GM12878 (cell line): ENCODE measurements around the gene VASH2. TPM values are rescaled to one million over a fixed set of nuclear protein-coding genes. Genes with fewer than 3 reads are reported as not detected.

ENCODE experiments used
- CHD2 ChIP-seq: IDR thresholded peaks from 2 replicates; pipeline ENCODE4 v1.6.1; 2011; ENCODE audit warnings: low read depth, low read length, improper control_type of control experiment, borderline replicate concordance
- CREB1 ChIP-seq: IDR thresholded peaks from 2 replicates; pipeline ENCODE4 v1.6.1; 2012; ENCODE audit warnings: low read depth, mild to moderate bottlenecking, inconsistent platforms
- EGR1 ChIP-seq, 2 experiments: IDR thresholded peaks; 1 replicate in 1 of 2; 2 replicates in 1 of 2; pipeline ENCODE4 v1.6.1; 2011 to 2012; ENCODE audit warnings: low read depth in 2 of 2, low read length in 2 of 2, borderline replicate concordance in 1 of 2, mild to moderate bottlenecking in 1 of 2, moderate library complexity in 1 of 2
- FOS ChIP-seq: IDR thresholded peaks from 3 replicates; pipeline ENCODE4 v1.6.1; 2011; ENCODE audit warnings: borderline replicate concordance; ENCODE audit not compliant: insufficient read length; ENCODE audit errors: extremely low read depth
- GATAD2B ChIP-seq: fragments of 450-650 bp; conservative IDR thresholded peaks from 2 replicates; pipeline ENCODE4 v1.6.1; 2017; ENCODE audit warnings: low read depth, mild to moderate bottlenecking, moderate library complexity
- IKZF1 ChIP-seq: fragments of 450-650 bp; conservative IDR thresholded peaks from 2 replicates; pipeline ENCODE4 v1.6.1; 2017; ENCODE audit warnings: antibody characterized with exemption, mild to moderate bottlenecking
- MXI1 ChIP-seq: fragments of 150-350 bp; IDR thresholded peaks from 2 replicates; pipeline ENCODE4 v1.6.1; 2011; ENCODE audit warnings: low read depth, mild to moderate bottlenecking, inconsistent platforms, low read length, improper control_type of control experiment
- NBN ChIP-seq: fragments of 450-650 bp; IDR thresholded peaks from 2 replicates; pipeline ENCODE4 v1.6.1; 2016
- NFYB ChIP-seq: IDR thresholded peaks from 2 replicates; pipeline ENCODE4 v1.6.1; 2011; ENCODE audit warnings: low read depth, mild to moderate bottlenecking, low read length, improper control_type of control experiment, moderate library complexity; ENCODE audit not compliant: insufficient read depth
- NRF1 ChIP-seq: conservative IDR thresholded peaks from 2 replicates; pipeline ENCODE4 v1.6.1; 2011; ENCODE audit warnings: mild to moderate bottlenecking, low read depth, low read length, improper control_type of control experiment
- POLR2A ChIP-seq: IDR thresholded peaks from 2 replicates; pipeline ENCODE4 v1.6.1; 2011; ENCODE audit warnings: low read depth, mild to moderate bottlenecking, low read length
- POLR2AphosphoS5 ChIP-seq: IDR thresholded peaks from 2 replicates; pipeline ENCODE4 v1.6.1; 2011; ENCODE audit warnings: mild to moderate bottlenecking, low read length, inconsistent platforms
- RAD21 ChIP-seq: IDR thresholded peaks from 2 replicates; pipeline ENCODE4 v1.6.1; 2011; ENCODE audit warnings: mild to moderate bottlenecking, low read depth, low read length, moderate library complexity; ENCODE audit not compliant: insufficient read depth
- RCOR1 ChIP-seq: conservative IDR thresholded peaks from 2 replicates; pipeline ENCODE4 v1.6.1; 2012; ENCODE audit warnings: low read depth, low read length, improper control_type of control experiment
- RFX5 ChIP-seq: IDR thresholded peaks from 2 replicates; pipeline ENCODE4 v1.6.1; 2011; ENCODE audit warnings: low read depth, low read length, improper control_type of control experiment
- SMARCA5 ChIP-seq: fragments of 450-650 bp; IDR thresholded peaks from 2 replicates; pipeline ENCODE4 v1.6.1; 2017; ENCODE audit warnings: mild to moderate bottlenecking
- SMC3 ChIP-seq: IDR thresholded peaks from 2 replicates; pipeline ENCODE4 v1.6.1; 2011; ENCODE audit warnings: low read length, improper control_type of control experiment, borderline replicate concordance
- SP1 ChIP-seq: IDR thresholded peaks from one replicate; pipeline ENCODE4 v1.6.1; 2011; ENCODE audit warnings: low read depth, low read length
- SREBF2 ChIP-seq: IDR thresholded peaks from 2 replicates; pipeline ENCODE4 v1.6.1; 2012; ENCODE audit warnings: mild to moderate bottlenecking, low read length
- YBX1 ChIP-seq: fragments of 450-650 bp; IDR thresholded peaks from 2 replicates; pipeline ENCODE4 v1.6.1; 2016; ENCODE audit warnings: antibody characterized with exemption
- polyA plus RNA-seq, 11 experiments: library from polyadenylated mRNA; depleted of rRNA in 4 of 11; unstranded in 6 of 11; stranded (reverse) in 5 of 11; fragments of >200 nt; fragmentation: Nextera tagmentation in 4 of 11; fragmentation: Illumina TruSeq in 1 of 11; extraction: Ambion mirVana in 4 of 11; extraction: Trizol in 1 of 11; gene quantifications; 1 replicate in 1 of 11; 2 replicates in 10 of 11; pipeline versions ENCODE4 v1.2.1 to v1.2.3, GENCODE V29; 2011 to 2016; ENCODE audit warnings: inconsistent platforms in 2 of 11, missing spikeins in 2 of 11, low read depth in 1 of 11
- total RNA-seq, 4 experiments: library from RNA; depleted of rRNA in 3 of 4; stranded (reverse); fragments of >200 nt in 3 of 4; fragmentation: Illumina TruSeq in 1 of 4; extraction: Trizol in 1 of 4; gene quantifications; 2 replicates each; pipeline versions ENCODE4 v1.2.1 to v1.2.3, GENCODE V29; 2013 to 2021
- TF ChIP-seq, protein P1 (sequence below): fragments of 450-650 bp; IDR thresholded peaks from 2 replicates; pipeline ENCODE4 v1.6.1; 2017; ENCODE audit warnings: low read depth, mild to moderate bottlenecking, moderate library complexity
- TF ChIP-seq, protein P2 (sequence below): IDR thresholded peaks from 2 replicates; pipeline ENCODE4 v1.6.1; 2012; ENCODE audit warnings: low read depth, low read length, improper control_type of control experiment
- TF ChIP-seq, protein P3 (sequence below): fragments of 450-650 bp; IDR thresholded peaks from 2 replicates; pipeline ENCODE4 v1.6.1; 2017; ENCODE audit warnings: mild to moderate bottlenecking, moderate library complexity
- TF ChIP-seq, protein P4 (sequence below): IDR thresholded peaks from 2 replicates; pipeline ENCODE4 v1.6.1; 2012; ENCODE audit warnings: low read depth, low read length, improper control_type of control experiment

The VASH2 gene
- total and polyA plus RNA-seq, 10 of the 15 experiments (the other 5 are each of a cell fraction or from before 2014, with no cell fraction given): 5.4 to 29.7 (median 21.7) TPM

DNA sequence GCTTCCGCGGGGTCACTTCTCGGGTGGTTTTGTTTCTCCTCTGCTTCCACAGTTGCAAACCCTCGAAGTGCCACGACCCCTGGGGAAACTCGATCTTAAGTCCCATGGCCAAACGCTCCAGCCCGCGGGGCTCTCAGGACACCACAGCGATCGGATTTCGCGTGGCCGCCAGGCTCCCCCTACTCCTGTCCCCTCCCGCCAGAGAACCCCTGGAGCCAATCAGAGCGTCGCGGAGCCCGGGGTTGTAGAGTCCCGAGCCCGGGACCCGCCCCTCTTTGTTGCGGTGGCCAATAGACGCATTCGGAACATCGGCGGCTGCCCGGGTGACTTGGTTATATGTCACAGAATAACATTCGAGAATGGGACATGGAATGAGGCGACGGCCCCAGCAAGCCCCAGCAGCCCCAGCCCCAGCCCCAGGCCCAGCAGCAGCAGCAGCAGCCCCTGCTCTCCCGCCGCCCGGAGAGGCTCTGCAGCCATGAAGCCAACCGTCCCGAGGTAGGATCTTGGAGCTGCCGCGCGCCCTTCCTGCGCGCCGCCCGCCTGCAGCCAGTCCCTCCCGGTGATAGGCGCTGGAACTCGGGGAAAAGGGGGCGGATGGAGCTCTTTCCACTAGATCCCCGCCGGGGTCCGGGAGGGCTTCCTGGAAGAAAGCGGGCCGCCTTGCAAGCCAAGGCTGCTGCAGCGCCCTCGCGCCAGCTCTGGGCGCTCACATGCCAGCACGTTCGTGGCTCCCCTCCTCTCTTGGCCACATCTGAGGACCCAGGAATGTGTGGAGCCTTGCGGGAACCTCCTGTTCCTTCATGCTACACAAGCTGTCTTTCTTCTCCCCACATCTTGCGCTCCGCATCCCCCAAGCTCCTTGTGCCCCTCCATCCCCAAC, at the start of gene VASH2 (continued):
- peak; percentile 71; the same call in 1 of the 2 replicates for TF ChIP-seq MXI1
- TF ChIP-seq IKZF1: peak; percentile 50
- no peak for TF ChIP-seq NRF1
- TF ChIP-seq RAD21: no peak
- peak; percentile 40; the same call in 1 of the 2 replicates for TF ChIP-seq SMARCA5
- peak; percentile 86 for TF ChIP-seq SP1
- peak; percentile 31 for TF ChIP-seq FOS
- peak; percentile 36; the same call in 1 of the 2 replicates for TF ChIP-seq CHD2
- TF ChIP-seq POLR2AphosphoS5: peak; percentile 66; the same call in 1 of the 2 replicates
- peak; percentile 93 for TF ChIP-seq NFYB
- no peak for TF ChIP-seq YBX1
- TF ChIP-seq, protein P1, sequence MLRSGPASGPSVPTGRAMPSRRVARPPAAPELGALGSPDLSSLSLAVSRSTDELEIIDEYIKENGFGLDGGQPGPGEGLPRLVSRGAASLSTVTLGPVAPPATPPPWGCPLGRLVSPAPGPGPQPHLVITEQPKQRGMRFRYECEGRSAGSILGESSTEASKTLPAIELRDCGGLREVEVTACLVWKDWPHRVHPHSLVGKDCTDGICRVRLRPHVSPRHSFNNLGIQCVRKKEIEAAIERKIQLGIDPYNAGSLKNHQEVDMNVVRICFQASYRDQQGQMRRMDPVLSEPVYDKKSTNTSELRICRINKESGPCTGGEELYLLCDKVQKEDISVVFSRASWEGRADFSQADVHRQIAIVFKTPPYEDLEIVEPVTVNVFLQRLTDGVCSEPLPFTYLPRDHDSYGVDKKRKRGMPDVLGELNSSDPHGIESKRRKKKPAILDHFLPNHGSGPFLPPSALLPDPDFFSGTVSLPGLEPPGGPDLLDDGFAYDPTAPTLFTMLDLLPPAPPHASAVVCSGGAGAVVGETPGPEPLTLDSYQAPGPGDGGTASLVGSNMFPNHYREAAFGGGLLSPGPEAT: no peak
- TF ChIP-seq NBN: 0 out of 2 replicates have a peak, but pooled peaks have one; percentile 25
- TF ChIP-seq RCOR1: peak; percentile 27; the same call in 1 of the 2 replicates
- TF ChIP-seq SMC3: no peak
- TF ChIP-seq, protein P2, sequence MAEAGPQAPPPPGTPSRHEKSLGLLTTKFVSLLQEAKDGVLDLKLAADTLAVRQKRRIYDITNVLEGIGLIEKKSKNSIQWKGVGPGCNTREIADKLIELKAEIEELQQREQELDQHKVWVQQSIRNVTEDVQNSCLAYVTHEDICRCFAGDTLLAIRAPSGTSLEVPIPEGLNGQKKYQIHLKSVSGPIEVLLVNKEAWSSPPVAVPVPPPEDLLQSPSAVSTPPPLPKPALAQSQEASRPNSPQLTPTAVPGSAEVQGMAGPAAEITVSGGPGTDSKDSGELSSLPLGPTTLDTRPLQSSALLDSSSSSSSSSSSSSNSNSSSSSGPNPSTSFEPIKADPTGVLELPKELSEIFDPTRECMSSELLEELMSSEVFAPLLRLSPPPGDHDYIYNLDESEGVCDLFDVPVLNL: peak; percentile 54; the same call in 1 of the 2 replicates
- TF ChIP-seq SREBF2: peak; percentile 70; the same call in 1 of the 2 replicates
- TF ChIP-seq, protein P3, sequence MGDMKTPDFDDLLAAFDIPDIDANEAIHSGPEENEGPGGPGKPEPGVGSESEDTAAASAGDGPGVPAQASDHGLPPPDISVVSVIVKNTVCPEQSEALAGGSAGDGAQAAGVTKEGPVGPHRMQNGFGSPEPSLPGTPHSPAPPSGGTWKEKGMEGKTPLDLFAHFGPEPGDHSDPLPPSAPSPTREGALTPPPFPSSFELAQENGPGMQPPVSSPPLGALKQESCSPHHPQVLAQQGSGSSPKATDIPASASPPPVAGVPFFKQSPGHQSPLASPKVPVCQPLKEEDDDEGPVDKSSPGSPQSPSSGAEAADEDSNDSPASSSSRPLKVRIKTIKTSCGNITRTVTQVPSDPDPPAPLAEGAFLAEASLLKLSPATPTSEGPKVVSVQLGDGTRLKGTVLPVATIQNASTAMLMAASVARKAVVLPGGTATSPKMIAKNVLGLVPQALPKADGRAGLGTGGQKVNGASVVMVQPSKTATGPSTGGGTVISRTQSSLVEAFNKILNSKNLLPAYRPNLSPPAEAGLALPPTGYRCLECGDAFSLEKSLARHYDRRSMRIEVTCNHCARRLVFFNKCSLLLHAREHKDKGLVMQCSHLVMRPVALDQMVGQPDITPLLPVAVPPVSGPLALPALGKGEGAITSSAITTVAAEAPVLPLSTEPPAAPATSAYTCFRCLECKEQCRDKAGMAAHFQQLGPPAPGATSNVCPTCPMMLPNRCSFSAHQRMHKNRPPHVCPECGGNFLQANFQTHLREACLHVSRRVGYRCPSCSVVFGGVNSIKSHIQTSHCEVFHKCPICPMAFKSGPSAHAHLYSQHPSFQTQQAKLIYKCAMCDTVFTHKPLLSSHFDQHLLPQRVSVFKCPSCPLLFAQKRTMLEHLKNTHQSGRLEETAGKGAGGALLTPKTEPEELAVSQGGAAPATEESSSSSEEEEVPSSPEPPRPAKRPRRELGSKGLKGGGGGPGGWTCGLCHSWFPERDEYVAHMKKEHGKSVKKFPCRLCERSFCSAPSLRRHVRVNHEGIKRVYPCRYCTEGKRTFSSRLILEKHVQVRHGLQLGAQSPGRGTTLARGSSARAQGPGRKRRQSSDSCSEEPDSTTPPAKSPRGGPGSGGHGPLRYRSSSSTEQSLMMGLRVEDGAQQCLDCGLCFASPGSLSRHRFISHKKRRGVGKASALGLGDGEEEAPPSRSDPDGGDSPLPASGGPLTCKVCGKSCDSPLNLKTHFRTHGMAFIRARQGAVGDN: 0 out of 2 replicates have a peak, but pooled peaks have one; percentile 12
- peak; percentile 71 for TF ChIP-seq POLR2A
- TF ChIP-seq EGR1 (IDR thresholded peaks at IDR 0.05; ENCODE audit: borderline replicate concordance in 1 of 2, low read depth in 2 of 2, low read length in 2 of 2): peak in 1 of 2 experiments; percentile 25; a peak in 1 of 3 replicates
- peak; percentile 15; the same call in 1 of the 2 replicates for TF ChIP-seq GATAD2B
- TF ChIP-seq, protein P4, sequence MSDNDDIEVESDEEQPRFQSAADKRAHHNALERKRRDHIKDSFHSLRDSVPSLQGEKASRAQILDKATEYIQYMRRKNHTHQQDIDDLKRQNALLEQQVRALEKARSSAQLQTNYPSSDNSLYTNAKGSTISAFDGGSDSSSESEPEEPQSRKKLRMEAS: peak; percentile 36; the same call in 1 of the 2 replicates
- TF ChIP-seq CREB1: no peak
- TF ChIP-seq RFX5: peak; percentile 44; the same call in 1 of the 2 replicates
